Femur (tissue), 1 donor: ENCODE measurements around the gene SLC34A3.

Experiments used
- DNase-seq: peaks from one replicate; pipeline ENCODE4 v3.0.0-alpha.2; 2017

SLC34A3 gene

GRCh38 chr9:137198051-137198901 lies 32.4 kb upstream of the SLC34A3 start:
- DNase-seq = no peak

DNA sequence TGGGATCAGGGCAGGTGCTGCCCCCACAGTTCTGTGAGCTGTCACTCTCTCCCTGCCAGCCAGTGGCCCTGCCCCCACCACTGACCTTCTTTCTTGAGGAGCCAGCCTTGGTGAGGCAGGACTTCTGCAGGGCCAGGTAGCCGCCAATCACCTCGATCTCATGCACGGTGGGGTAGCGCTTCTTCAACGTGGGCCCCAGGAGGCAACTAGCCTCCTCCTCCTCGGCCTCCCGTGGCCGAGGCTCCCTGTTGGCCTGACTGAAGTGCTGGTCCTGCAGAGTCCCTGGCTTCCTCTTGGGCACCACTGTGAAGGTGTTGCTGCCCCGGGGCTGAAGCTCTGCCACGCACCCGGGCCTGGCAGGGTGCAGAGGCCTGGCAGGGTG lies 31.8 kb upstream of the SLC34A3 start:
- DNase-seq = no peak

GRCh38 chr9:137199411-137200121 lies 31.1 kb upstream of the SLC34A3 start:
- DNase-seq = no peak

GRCh38 chr9:137200311-137201204 lies 30.1 kb upstream of the SLC34A3 start, which contains the start of gene TPRN:
TPRN (minus strand) TSS chr9:137200741; CDS start chr9:137200711, 30 bp downstream.
- peak; percentile 99 for DNase-seq

GRCh38 chr9:137201205-137201868 lies 29.4 kb upstream of the SLC34A3 start:
- no peak for DNase-seq

DNA sequence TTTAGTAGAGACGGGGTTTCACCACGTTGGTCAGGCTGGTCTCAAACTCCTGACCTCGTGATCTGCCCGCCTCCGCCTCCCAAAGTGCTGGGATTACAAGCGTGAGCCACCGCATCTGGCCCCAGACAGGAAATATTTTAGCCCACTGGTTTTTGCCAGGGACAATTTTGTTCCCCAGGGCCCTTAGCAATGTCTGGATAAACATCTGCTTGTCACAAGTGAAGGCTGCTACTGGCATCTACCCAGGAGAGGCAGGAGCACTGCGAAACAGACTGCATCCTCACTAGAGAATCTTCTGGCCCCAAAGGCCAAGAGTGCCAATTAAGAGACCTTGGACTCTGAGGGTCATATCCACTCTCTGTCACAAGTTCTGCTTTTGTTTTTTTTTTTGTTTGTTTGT lies 27.7 kb upstream of the SLC34A3 start:
- DNase-seq = no peak

DNA sequence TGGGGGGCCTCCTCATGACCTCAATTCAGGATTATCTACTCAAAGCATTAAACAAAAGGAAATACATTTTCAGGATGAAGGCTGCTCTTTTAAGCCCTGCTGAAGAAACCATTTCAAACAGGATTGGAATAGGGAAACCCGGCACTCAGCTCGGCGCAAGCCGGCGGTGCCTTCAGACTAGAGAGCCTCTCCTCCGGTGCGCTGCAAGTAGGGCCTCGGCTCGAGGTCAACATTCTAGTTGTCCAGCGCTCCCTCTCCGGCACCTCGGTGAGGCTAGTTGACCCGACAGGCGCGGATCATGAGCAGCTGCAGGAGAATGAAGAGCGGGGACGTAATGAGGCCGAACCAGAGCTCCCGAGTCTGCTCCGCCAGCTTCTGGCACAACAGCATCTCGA lies 26.0 kb upstream of the SLC34A3 start:
- DNase-seq = no peak

- peak; percentile 95 for DNase-seq
Measured at GRCh38 chr9:137205126-137206069, 25.3 kb upstream of the SLC34A3 start, which contains the start of the genes NDOR1 and TMEM203. NDOR1 (plus strand) TSS chr9:137205700; CDS start chr9:137205778, 78 bp downstream. TMEM203 (minus strand) TSS chr9:137205648; CDS start chr9:137205414, 234 bp downstream.

DNA sequence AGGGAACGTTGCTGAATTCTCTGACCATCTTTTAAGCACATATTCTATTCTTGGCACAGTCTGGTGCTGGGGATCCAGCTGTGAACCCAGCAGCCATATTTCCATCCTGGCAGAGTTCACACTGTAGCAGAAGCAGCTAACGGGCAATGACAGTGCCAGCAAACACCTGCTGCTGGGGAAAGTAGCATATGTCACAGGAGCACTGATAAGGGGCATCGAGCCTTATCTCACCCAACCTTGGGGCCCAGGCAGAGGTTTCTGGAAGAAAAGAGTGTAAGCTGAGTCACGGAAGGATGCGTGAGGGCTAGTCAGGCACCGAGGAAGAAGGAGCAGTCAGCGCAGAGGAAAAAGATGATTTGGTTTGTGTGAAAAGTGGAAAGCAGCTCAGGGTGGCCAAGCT lies 24.1 kb upstream of the SLC34A3 start:
- DNase-seq = no peak

- DNase-seq = no peak
Measured at GRCh38 chr9:137211532-137211931, 19.2 kb upstream of the SLC34A3 start.

GRCh38 chr9:137212520-137212919 lies 18.2 kb upstream of the SLC34A3 start:
- DNase-seq = no peak

- DNase-seq = no peak
Measured at GRCh38 chr9:137213160-137214060, 17.3 kb upstream of the SLC34A3 start.

DNA sequence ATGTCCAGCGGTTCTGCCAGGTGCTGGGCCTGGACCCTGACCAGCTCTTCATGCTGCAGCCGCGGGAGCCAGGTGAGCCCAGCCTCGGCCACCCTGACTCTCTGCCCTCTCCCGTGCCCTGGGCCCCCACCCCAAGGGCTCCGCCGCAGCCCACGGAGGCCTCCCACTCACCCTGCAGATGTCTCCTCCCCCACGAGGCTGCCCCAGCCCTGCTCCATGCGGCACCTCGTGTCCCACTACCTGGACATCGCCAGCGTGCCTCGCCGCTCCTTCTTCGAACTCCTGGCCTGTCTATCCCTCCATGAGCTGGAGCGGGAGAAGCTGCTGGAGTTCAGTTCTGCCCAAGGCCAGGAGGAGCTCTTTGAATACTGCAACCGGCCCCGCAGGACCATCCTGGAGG lies 16.1 kb upstream of the SLC34A3 start:
- no peak for DNase-seq

- no peak for DNase-seq
Measured at GRCh38 chr9:137215196-137215986, 15.3 kb upstream of the SLC34A3 start.

DNA sequence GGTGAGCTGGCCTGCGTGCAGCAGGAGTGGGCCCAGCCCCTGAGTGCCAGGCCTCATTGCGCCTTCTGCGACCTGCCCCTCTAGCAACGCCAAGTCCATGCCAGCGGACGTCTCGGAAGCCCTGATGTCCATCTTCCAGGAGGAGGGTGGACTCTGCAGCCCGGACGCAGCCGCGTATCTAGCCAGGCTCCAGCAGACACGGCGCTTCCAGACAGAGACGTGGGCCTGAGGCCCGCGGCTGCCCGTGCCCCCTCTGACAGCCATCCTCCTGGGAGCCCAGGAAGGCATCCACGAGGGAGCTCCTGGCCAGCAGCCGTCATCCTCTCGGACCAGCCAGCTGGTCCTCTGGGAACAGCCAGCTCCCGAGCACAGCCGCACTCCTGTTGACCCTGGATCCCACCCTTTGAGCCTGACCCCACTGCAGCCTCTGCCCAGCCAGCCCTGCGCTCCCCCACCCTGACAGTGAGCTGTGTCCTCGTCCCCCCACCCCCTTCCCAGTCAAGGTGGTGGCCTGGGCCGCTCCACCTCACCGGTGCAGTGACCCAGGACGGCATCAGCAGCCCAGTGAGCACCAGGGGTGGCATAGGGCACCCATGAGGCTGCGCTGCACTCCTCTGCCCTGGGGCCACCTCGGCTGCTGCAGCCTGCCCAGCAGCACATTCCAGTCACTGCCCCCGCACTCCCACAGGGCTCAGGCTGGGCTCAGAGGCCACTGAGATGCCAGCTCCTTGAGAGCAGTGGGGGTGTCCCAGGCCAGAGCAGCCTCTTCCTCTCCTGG lies 14.3 kb upstream of the SLC34A3 start:
- no peak for DNase-seq

- DNase-seq = no peak
Measured at GRCh38 chr9:137217276-137218211, 13.2 kb upstream of the SLC34A3 start.

DNA sequence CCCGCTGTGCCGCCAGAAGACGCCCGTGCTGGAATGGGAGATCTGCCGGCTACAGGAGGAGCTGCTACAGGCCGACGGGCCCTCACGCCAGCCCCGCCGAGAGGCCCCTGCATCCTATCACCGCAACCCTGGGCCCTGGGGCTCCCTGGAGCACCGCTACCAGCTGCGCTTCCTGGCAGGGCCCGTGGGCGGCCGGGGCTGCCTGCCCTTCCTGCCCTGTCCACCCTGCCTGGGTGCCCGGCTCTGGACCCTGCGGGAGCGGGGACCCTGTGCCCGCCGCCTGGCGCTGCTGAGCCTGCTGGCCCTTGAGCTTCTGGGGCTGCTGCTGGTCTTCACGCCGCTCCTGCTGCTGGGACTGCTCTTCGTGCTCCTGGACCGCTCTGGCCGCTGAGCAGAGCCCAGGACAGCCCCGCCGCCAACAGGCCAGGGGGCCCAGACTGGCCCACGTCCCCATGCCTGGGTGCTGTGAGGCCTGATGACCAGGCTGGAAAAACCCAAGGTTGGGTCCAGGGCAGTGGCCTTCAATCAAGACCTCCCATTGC lies 12.4 kb upstream of the SLC34A3 start:
- DNase-seq = no peak
